SK-N-SH (cell line): ENCODE measurements around the gene OR6C68. TPM values are rescaled to one million over a fixed set of nuclear protein-coding genes. Genes with fewer than 3 reads are reported as not detected.

ENCODE experiments used
- CTCF ChIA-PET: fragments of 300-600, 350-600 bp; formaldehyde crosslinking; extraction: SDS; loops from one replicate; lab custom pipeline; 2021; lab: Yijun Ruan, JAX
- POLR2A ChIA-PET: fragments of 350-600 bp; sonication (Branson Sonifier 250); formaldehyde crosslinking; extraction: SDS; loops from one replicate; lab custom pipeline; 2020; ENCODE audit warnings: antibody characterized with exemption, inconsistent platforms; lab: Yijun Ruan, JAX
- DNase-seq: peaks from one replicate; pipeline ENCODE4 v3.0.0; 2012
- H2AFZ ChIP-seq: fragments of 200-600 bp; sonication (generic); 2 replicates; pipeline ENCODE4 v1.8.1; 2016; ENCODE audit warnings: antibody characterized with exemption, mild to moderate bottlenecking, low read depth
- H3F3A ChIP-seq: fragments of 200-600 bp; sonication (generic); replicated peaks from 2 replicates; pipeline ENCODE3; 2016; ENCODE audit warnings: antibody characterized with exemption, mild to moderate bottlenecking; ENCODE audit not compliant: insufficient read depth
- H3K27ac ChIP-seq, 2 experiments: fragments of 200-500 bp in 1 of 2; fragments of 200-600 bp in 1 of 2; sonication (Bioruptor generic) in 1 of 2; sonication (generic), shearing (Covaris generic) in 1 of 2; 2 replicates each; pipeline versions ENCODE4 v1.5.1 to v1.6.1; 2014 to 2016; ENCODE audit warnings: low read depth in 2 of 2, inconsistent platforms in 1 of 2, low read length in 1 of 2, mild to moderate bottlenecking in 1 of 2, mixed read lengths in 1 of 2
- H3K27me3 ChIP-seq: fragments of 200-600 bp; sonication (generic), shearing (Covaris generic); 2 replicates; pipeline ENCODE4 v1.6.1; 2016; ENCODE audit warnings: mixed run types; ENCODE audit not compliant: insufficient read depth
- H3K36me3 ChIP-seq, 2 experiments: fragments of 200-500 bp in 1 of 2; fragments of 200-600 bp in 1 of 2; sonication (Bioruptor generic) in 1 of 2; sonication (generic) in 1 of 2; replicated peaks in 1 of 2; 2 replicates each; pipeline versions ENCODE3 to v1.5.1; 2014 to 2016; ENCODE audit warnings: low read length in 1 of 2, mild to moderate bottlenecking in 1 of 2; ENCODE audit not compliant: insufficient read depth in 2 of 2, control insufficient read depth in 1 of 2
- H3K4me1 ChIP-seq, 2 experiments: fragments of 200-500 bp in 1 of 2; fragments of 200-600 bp in 1 of 2; sonication (Bioruptor generic) in 1 of 2; sonication (generic), shearing (Covaris generic) in 1 of 2; 2 replicates each; pipeline versions ENCODE4 v1.5.1 to v1.6.1; 2014 to 2016; ENCODE audit warnings: low read depth in 1 of 2, low read length in 1 of 2, mixed run types in 1 of 2; ENCODE audit not compliant: insufficient read depth in 2 of 2, control insufficient read depth in 1 of 2
- H3K4me2 ChIP-seq: fragments of 200-600 bp; sonication (generic), shearing (Covaris generic); 2 replicates; pipeline ENCODE4 v1.6.1; 2017; ENCODE audit warnings: mixed run types
- H3K4me3 ChIP-seq, 2 experiments: fragments of 200-500 bp in 1 of 2; fragments of 200-600 bp in 1 of 2; sonication (Bioruptor generic) in 1 of 2; sonication (generic), shearing (Covaris generic) in 1 of 2; 2 replicates each; pipeline versions ENCODE4 v1.5.1 to v1.8.1; 2014 to 2016; ENCODE audit warnings: low read depth in 2 of 2, inconsistent platforms in 1 of 2, low read length in 1 of 2, mild to moderate bottlenecking in 1 of 2, mixed read lengths in 1 of 2, moderate library complexity in 1 of 2
- H3K79me2 ChIP-seq: fragments of 200-600 bp; sonication (generic); 2 replicates; pipeline ENCODE4 v1.8.1; 2017; ENCODE audit warnings: mild to moderate bottlenecking; ENCODE audit not compliant: insufficient read depth
- H3K9ac ChIP-seq: fragments of 200-600 bp; sonication (generic); 2 replicates; pipeline ENCODE4 v1.6.1; 2017; ENCODE audit warnings: mixed run types
- H3K9me2 ChIP-seq: fragments of 200-600 bp; sonication (generic); 2 replicates; pipeline ENCODE4 v1.6.1; 2017; ENCODE audit warnings: mixed run types
- H3K9me3 ChIP-seq: fragments of 200-600 bp; sonication (generic); 2 replicates; pipeline ENCODE4 v1.6.1; 2017; ENCODE audit warnings: mixed run types, mild to moderate bottlenecking, moderate library complexity
- H4K20me1 ChIP-seq: fragments of 200-600 bp; sonication (generic); 2 replicates; pipeline ENCODE4 v1.6.1; 2017; ENCODE audit warnings: mild to moderate bottlenecking, mixed run types; ENCODE audit not compliant: insufficient read depth
- CHD2 ChIP-seq: fragments of 150-350 bp; IDR thresholded peaks from 2 replicates; pipeline ENCODE4 v1.6.1; 2018; ENCODE audit warnings: low read length; ENCODE audit not compliant: partially characterized antibody
- ELF1 ChIP-seq: IDR thresholded peaks from 2 replicates; pipeline ENCODE4 v1.4.0; 2012
- FOXJ3 ChIP-seq: sonication (generic); formaldehyde crosslinking; IDR thresholded peaks from 2 replicates; pipeline ENCODE4 v1.5.1; 2020; ENCODE audit warnings: mild to moderate bottlenecking, missing genetic modification reagents
- GABPA ChIP-seq: IDR thresholded peaks from 2 replicates; pipeline ENCODE4 v1.4.0; 2012; ENCODE audit warnings: low read depth, mild to moderate bottlenecking
- GATA2 ChIP-seq: sonication (generic); formaldehyde crosslinking; IDR thresholded peaks from 2 replicates; pipeline ENCODE4 v1.5.0; 2020; ENCODE audit warnings: mild to moderate bottlenecking, missing genetic modification reagents
- NRF1 ChIP-seq: IDR thresholded peaks from 2 replicates; pipeline ENCODE4 v1.6.1; 2012; ENCODE audit warnings: low read depth, mild to moderate bottlenecking, low read length
- POLR2AphosphoS5 ChIP-seq: IDR thresholded peaks from 2 replicates; pipeline ENCODE4 v1.6.1; 2012; ENCODE audit warnings: low read depth, low read length
- RAD21 ChIP-seq: IDR thresholded peaks from 2 replicates; pipeline ENCODE4 v1.6.1; 2012; ENCODE audit warnings: mild to moderate bottlenecking, low read length
- RCOR1 ChIP-seq: fragments of 150-350 bp; IDR thresholded peaks from 2 replicates; pipeline ENCODE4 v1.6.1; 2017; ENCODE audit warnings: antibody characterized with exemption, low read length
- RFX5 ChIP-seq: IDR thresholded peaks from 2 replicates; pipeline ENCODE4 v1.6.1; 2012; ENCODE audit warnings: mild to moderate bottlenecking, improper control_type of control experiment, low read length
- RXRA ChIP-seq: IDR thresholded peaks from 2 replicates; pipeline ENCODE4 v1.4.0; 2012; ENCODE audit warnings: low read depth, mild to moderate bottlenecking, borderline replicate concordance
- SIN3A ChIP-seq: IDR thresholded peaks from 2 replicates; pipeline ENCODE4 v1.6.1; 2012; ENCODE audit warnings: low read depth, mild to moderate bottlenecking, low read length, moderate library complexity, borderline replicate concordance
- SMC3 ChIP-seq: IDR thresholded peaks from 2 replicates; pipeline ENCODE4 v1.6.1; 2012; ENCODE audit warnings: low read depth, low read length, improper control_type of control experiment
- TAF1 ChIP-seq: IDR thresholded peaks from 2 replicates; pipeline ENCODE4 v1.6.1; 2012; ENCODE audit warnings: low read depth, mild to moderate bottlenecking, low read length, moderate library complexity, borderline replicate concordance
- TCF12 ChIP-seq: IDR thresholded peaks from 2 replicates; pipeline ENCODE4 v1.4.0; 2012
- TEAD4 ChIP-seq: IDR thresholded peaks from 2 replicates; pipeline ENCODE4 v1.4.0; 2012; ENCODE audit warnings: mild to moderate bottlenecking, borderline replicate concordance; ENCODE audit not compliant: insufficient read depth
- YY1 ChIP-seq: IDR thresholded peaks from 2 replicates; pipeline ENCODE4 v1.4.0; 2012; ENCODE audit warnings: low read depth, mild to moderate bottlenecking
- WGBS: methylation state at CpG from one replicate; pipeline ENCODE4 v1.1.6; 2017; ENCODE audit warnings: low lambda C conversion rate; 5-methylcytosine and 5-hydroxymethylcytosine counted together
- polyA plus RNA-seq, 3 experiments: library from polyadenylated mRNA; depleted of rRNA; stranded (reverse); fragments of >200 nt; gene quantifications; 2 replicates each; pipeline ENCODE4 v1.2.3, GENCODE V29; 2012
- TF ChIP-seq, protein P1 (sequence below): fragments of 200-600 bp; sonication (generic); IDR thresholded peaks from 2 replicates; pipeline ENCODE4 v1.6.1; 2017; ENCODE audit warnings: antibody characterized with exemption, mild to moderate bottlenecking, moderate library complexity
- TF ChIP-seq, protein P2 (sequence below): IDR thresholded peaks from 2 replicates; pipeline ENCODE4 v1.4.0; 2012; ENCODE audit warnings: low read depth
- TF ChIP-seq, protein P3 (sequence below): fragments of 150-350 bp; IDR thresholded peaks from 2 replicates; pipeline ENCODE4 v1.6.1; 2016; ENCODE audit warnings: mild to moderate bottlenecking, low read depth, low read length
- TF ChIP-seq, protein P4 (sequence below): fragments of 150-350 bp; IDR thresholded peaks from 2 replicates; pipeline ENCODE4 v1.6.1; 2017; ENCODE audit warnings: antibody characterized with exemption, low read length, low read depth, borderline replicate concordance

Gene OR6C68
- polyA plus RNA-seq, 1 of the 3 experiments (the other 2 are of a cell fraction), result not detected

DNA sequence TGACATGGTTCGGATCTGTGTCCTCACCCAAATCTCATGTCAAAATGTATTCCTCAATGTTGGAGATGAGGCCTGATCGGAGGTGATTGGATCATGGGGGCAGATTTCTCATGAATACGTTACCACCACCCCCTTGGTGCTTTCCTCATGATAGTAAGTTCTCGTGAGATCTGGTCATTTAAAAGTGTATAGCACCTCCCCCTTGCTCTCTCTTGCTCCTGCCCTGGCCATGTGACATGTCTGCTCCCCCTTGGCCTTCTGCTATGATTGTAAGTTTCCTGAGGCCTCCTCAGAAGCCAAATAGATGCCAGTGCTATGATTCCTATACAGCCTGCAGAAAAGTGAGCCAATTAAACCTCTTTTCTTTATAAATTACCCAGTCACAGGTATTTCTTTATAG is 7.1 kb downstream of the OR6C68 start (continued):
- TF ChIP-seq, protein P1, sequence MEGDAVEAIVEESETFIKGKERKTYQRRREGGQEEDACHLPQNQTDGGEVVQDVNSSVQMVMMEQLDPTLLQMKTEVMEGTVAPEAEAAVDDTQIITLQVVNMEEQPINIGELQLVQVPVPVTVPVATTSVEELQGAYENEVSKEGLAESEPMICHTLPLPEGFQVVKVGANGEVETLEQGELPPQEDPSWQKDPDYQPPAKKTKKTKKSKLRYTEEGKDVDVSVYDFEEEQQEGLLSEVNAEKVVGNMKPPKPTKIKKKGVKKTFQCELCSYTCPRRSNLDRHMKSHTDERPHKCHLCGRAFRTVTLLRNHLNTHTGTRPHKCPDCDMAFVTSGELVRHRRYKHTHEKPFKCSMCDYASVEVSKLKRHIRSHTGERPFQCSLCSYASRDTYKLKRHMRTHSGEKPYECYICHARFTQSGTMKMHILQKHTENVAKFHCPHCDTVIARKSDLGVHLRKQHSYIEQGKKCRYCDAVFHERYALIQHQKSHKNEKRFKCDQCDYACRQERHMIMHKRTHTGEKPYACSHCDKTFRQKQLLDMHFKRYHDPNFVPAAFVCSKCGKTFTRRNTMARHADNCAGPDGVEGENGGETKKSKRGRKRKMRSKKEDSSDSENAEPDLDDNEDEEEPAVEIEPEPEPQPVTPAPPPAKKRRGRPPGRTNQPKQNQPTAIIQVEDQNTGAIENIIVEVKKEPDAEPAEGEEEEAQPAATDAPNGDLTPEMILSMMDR, result no peak
- TF ChIP-seq RCOR1, result no peak

DNA sequence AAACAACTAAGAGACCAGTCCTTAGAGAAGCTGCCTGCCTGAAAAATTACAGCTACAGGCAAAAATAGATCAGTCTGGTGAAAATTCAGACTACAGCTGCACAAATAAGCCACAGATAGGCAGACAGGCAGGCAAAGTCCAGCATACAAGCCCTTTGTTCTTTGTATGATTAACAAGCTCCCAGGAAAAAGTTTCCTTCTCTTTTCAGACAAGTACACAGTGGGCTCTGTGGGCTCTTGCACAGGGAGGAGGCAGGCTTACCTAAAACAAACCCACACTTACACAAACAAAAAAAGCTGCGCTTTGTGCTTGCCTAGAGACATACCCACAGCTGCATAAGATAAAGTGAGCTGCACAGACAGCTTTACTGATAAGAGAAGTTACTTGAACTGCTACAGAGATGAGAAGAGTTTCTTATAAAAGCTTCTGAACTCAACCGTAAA is 7.7 kb downstream of the OR6C68 start:
- Histone ChIP-seq H3F3A (no peaks in the 10 kb centered on the region), H3K27ac (no peak overlapping the region), H3K27me3 (no peaks in the 10 kb centered on the region), H3K4me1 (no peaks in the 10 kb centered on the region), H2AFZ (no peak overlapping the region), H3K36me3 (no peaks in the 10 kb centered on the region), H3K4me2 (no peak overlapping the region), H3K79me2 (no peaks in the 10 kb centered on the region), H3K4me3 (no peak overlapping the region), H3K9ac (no peak overlapping the region), H3K9me3 (no peaks in the 10 kb centered on the region), H3K9me2 (no peaks in the 10 kb centered on the region), H4K20me1 (no peaks in the 10 kb centered on the region)
- ChIA-PET CTCF (no interaction called here), POLR2A (no interaction called here)
- DNase-seq, result no peak
- WGBS, result 21% methylated on average over 2 of the region's 2 CpGs
- TF ChIP-seq CHD2, result no peak
- TF ChIP-seq GATA2 (CRISPR knock-in tag), result no peak
- TF ChIP-seq RXRA, result no peak
- TF ChIP-seq NRF1, result no peak
- no peak for TF ChIP-seq YY1
- no peak for TF ChIP-seq GABPA
- TF ChIP-seq, protein P2, sequence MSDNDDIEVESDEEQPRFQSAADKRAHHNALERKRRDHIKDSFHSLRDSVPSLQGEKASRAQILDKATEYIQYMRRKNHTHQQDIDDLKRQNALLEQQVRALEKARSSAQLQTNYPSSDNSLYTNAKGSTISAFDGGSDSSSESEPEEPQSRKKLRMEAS, result no peak
- TF ChIP-seq, protein P3, sequence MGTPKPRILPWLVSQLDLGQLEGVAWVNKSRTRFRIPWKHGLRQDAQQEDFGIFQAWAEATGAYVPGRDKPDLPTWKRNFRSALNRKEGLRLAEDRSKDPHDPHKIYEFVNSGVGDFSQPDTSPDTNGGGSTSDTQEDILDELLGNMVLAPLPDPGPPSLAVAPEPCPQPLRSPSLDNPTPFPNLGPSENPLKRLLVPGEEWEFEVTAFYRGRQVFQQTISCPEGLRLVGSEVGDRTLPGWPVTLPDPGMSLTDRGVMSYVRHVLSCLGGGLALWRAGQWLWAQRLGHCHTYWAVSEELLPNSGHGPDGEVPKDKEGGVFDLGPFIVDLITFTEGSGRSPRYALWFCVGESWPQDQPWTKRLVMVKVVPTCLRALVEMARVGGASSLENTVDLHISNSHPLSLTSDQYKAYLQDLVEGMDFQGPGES, result no peak
- TF ChIP-seq, protein P4, sequence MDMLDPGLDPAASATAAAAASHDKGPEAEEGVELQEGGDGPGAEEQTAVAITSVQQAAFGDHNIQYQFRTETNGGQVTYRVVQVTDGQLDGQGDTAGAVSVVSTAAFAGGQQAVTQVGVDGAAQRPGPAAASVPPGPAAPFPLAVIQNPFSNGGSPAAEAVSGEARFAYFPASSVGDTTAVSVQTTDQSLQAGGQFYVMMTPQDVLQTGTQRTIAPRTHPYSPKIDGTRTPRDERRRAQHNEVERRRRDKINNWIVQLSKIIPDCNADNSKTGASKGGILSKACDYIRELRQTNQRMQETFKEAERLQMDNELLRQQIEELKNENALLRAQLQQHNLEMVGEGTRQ, result no peak

DNA sequence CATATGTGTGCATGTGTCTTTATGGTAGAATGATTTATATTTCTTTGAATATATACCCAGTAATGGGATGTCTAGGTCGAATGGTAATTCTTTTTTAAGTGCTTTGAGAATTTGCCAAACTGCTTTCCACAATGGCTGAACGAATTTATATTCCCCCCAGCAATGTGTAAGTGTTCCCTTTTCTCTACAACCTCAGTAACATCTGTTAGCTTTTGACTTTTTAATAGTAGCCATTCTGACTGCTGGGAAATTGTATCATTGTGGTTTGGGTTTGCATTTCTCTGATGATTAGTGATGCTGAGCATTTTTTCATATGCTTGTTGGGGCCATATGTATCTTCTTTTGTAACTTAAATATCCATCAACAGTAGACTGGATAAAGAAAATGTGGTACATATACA is 9.4 kb downstream of the OR6C68 start:
- H3F3A ChIP-seq, result no peaks in the 10 kb centered on the region
- POLR2A ChIA-PET, result no interaction called here
- no peaks in the 10 kb centered on the region for H3K36me3 ChIP-seq
- 2% methylated on average over 2 of the region's 2 CpGs for WGBS
- H3K27ac ChIP-seq, result no peak overlapping the region
- no peaks in the 10 kb centered on the region for H3K4me1 ChIP-seq
- TF ChIP-seq GABPA (no peak), RXRA (no peak), SIN3A (no peak), GATA2 (CRISPR knock-in tag) (no peak), RFX5 (no peak), RCOR1 (no peak), SMC3 (no peak), TAF1 (no peak), FOXJ3 (CRISPR knock-in tag) (no peak), RAD21 (no peak), TEAD4 (no peak), ELF1 (no peak), POLR2AphosphoS5 (no peak), TCF12 (no peak)
- TF ChIP-seq, all 33 proteins: peak for 0
- no peaks in the 10 kb centered on the region for H4K20me1 ChIP-seq
- no peaks in the 10 kb centered on the region for H3K79me2 ChIP-seq
- no peak overlapping the region for H2AFZ ChIP-seq
- no peak overlapping the region for H3K9ac ChIP-seq
- H3K9me3 ChIP-seq, result no peaks in the 10 kb centered on the region
- no peak overlapping the region for H3K4me3 ChIP-seq
- DNase-seq, result no peak
- no peaks in the 10 kb centered on the region for H3K27me3 ChIP-seq
- no peak overlapping the region for H3K4me2 ChIP-seq
- H3K9me2 ChIP-seq, result no peaks in the 10 kb centered on the region
- CTCF ChIA-PET, result no interaction called here
